Adrenal gland (tissue), 12 donors: ENCODE data around the gene SMAD3. TPM values are rescaled to one million over a fixed set of nuclear protein-coding genes. Genes with fewer than 3 reads are reported as not detected.
"Not testable (repeated sequence)": the region's sequence is repeated elsewhere in the genome, so short reads cannot be mapped to it uniquely, and the experiment has no call there.

Source experiments
- DNase-seq, 7 donors: peaks; one replicate each; pipeline ENCODE4 v3.0.0-alpha.2; 2019 to 2020
- H3K27ac ChIP-seq, 5 donors: fragments of 200-600 bp; sonication (generic) in 4 of 5; 1 replicate in 3 of 5; 2 replicates in 2 of 5; pipeline versions ENCODE4 v1.5.1 to v1.8.0; 2016 to 2020; ENCODE audit warnings: mild to moderate bottlenecking in 1 of 5
- H3K27me3 ChIP-seq: fragments of 200-600 bp; 2 replicates; pipeline ENCODE4 v1.8.0; 2021
- H3K36me3 ChIP-seq, 2 donors: fragments of 200-600 bp; replicated peaks in 1 of 2; 1 replicate in 1 of 2; 2 replicates in 1 of 2; pipeline versions ENCODE4 v1.5.1 to v1.8.0; 2018 to 2022
- H3K4me1 ChIP-seq, 2 donors: fragments of 200-600 bp; replicated peaks in 1 of 2; 1 replicate in 1 of 2; 2 replicates in 1 of 2; pipeline versions ENCODE4 v1.5.1 to v1.8.0; 2018 to 2021
- H3K4me3 ChIP-seq, 4 donors: fragments of 200-600 bp; sonication (generic) in 3 of 4; one replicate each; pipeline ENCODE4 v1.5.1; 2016 to 2018
- H3K9me3 ChIP-seq, 3 donors: fragments of 200-600 bp; sonication (generic) in 1 of 3; replicated peaks in 1 of 3; 1 replicate in 2 of 3; 2 replicates in 1 of 3; pipeline versions ENCODE4 v1.5.1 to v1.8.0; 2016 to 2021
- POLR2A ChIP-seq, 2 donors: fragments of 450-650 bp; IDR thresholded peaks; one replicate each; pipeline ENCODE4 v1.6.1; 2017; ENCODE audit warnings: antibody characterized with exemption in 2 of 2, mild to moderate bottlenecking in 2 of 2, moderate library complexity in 1 of 2
- WGBS, 4 donors: extraction: QIAGEN DNeasy Blood & Tissue Kit in 2 of 4; methylation state at CpG; one replicate each; pipeline versions ENCODE4 v1.1.5 to v1.1.7; 2013 to 2017; 5-methylcytosine and 5-hydroxymethylcytosine counted together
- intact Hi-C, 2 donors: fragments of 100-400 bp; cut with DNase I; formaldehyde crosslinking; loops; one replicate each; pipeline versions ENCODE4 v1.14.1 to v1.15.0; 2022 to 2023
- polyA plus RNA-seq, 3 donors: library from polyadenylated mRNA; stranded (reverse); fragments of 200-250 nt in 2 of 3; fragments of 350-450 nt in 1 of 3; fragmentation: Illumina TruSeq in 1 of 3; extraction: RNeasy Lipid Tissue Mini Kit (QIAGEN cat#74804) in 1 of 3; gene quantifications; one replicate each; pipeline ENCODE4 v1.2.3, GENCODE V29; 2013 to 2014
- total RNA-seq, 9 donors: library from RNA; depleted of rRNA in 4 of 9; stranded (reverse); fragments of >200 nt in 4 of 9; fragments of 120-200 nt in 1 of 9; fragmentation: NEBNext Ultra II Directional in 1 of 9; extraction: Animal tissue kit (Norgen Biotek cat#: 25700) in 1 of 9; gene quantifications; one replicate each; pipeline versions ENCODE4 v1.1.0 to v1.2.4, GENCODE V29; 2013 to 2023
- TF ChIP-seq, protein P1 (sequence below), 6 experiments: fragments of 450-650 bp in 4 of 6; fragments of 200-600 bp in 2 of 6; sonication (generic) in 1 of 6; IDR thresholded peaks; 1 replicate in 5 of 6; 2 replicates in 1 of 6; pipeline versions ENCODE4 v1.5.1 to v1.8.0; 2016 to 2021; ENCODE audit warnings: antibody characterized with exemption in 6 of 6, mild to moderate bottlenecking in 2 of 6, moderate library complexity in 1 of 6
- donor health status: healthy with polysubstance abuse.
- donor health status: Bipolar disorder and iron deficiency.
- donor health status: DM: yes; HTN: yes; CAD: no.
- donor health status: DM: no; HTN: no; CAD: no.
- donor health status: DM: no; HTN: no; CAD: no.
- donor health status: DM: yes; HTN: yes; CAD: no.

The SMAD3 gene
- total and polyA plus RNA-seq, 12 donors, result 6.4 to 92.0 (median 8.0) TPM

DNA sequence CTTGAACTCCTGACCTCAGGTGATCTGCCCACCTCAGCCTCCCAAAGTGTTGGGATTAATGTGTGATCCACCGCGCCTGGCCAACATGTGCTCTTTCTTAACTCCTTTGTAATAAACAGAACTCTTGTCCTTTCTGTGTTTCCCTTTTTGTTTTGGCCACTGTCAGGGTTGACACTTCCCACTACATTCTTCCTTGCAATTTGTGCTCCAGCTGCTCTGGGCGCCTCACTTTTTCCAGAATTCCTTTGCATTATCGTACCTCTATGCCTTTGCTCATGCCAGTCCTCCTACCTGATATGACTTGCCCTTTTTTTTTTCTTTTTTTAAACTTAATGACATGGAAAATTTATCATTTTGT, 38.8 kb upstream of the SMAD3 start:
- H3K36me3 ChIP-seq, result no peaks in the 10 kb centered on the region
- no peak overlapping the region for H3K4me3 ChIP-seq
- TF ChIP-seq POLR2A (IDR thresholded peaks at IDR 0.05), result no peak
- TF ChIP-seq, protein P1, sequence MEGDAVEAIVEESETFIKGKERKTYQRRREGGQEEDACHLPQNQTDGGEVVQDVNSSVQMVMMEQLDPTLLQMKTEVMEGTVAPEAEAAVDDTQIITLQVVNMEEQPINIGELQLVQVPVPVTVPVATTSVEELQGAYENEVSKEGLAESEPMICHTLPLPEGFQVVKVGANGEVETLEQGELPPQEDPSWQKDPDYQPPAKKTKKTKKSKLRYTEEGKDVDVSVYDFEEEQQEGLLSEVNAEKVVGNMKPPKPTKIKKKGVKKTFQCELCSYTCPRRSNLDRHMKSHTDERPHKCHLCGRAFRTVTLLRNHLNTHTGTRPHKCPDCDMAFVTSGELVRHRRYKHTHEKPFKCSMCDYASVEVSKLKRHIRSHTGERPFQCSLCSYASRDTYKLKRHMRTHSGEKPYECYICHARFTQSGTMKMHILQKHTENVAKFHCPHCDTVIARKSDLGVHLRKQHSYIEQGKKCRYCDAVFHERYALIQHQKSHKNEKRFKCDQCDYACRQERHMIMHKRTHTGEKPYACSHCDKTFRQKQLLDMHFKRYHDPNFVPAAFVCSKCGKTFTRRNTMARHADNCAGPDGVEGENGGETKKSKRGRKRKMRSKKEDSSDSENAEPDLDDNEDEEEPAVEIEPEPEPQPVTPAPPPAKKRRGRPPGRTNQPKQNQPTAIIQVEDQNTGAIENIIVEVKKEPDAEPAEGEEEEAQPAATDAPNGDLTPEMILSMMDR (IDR thresholded peaks at IDR 0.05), result no peak
- no peak for DNase-seq
- H3K27ac ChIP-seq, result peak overlapping the region in 3 of 5 donors; percentile 67 to 89 (median 71)
- intact Hi-C loops, result no loop called here
- WGBS, 4 donors, result 55 to 72% (median 65%) methylated on average over 4 of the region's 4 CpGs
- H3K27me3 ChIP-seq, result no peaks in the 10 kb centered on the region
- peaks cover 32 to 40% of the 10 kb centered on the region in 2 donors for H3K4me1 ChIP-seq
- no peaks in the 10 kb centered on the region for H3K9me3 ChIP-seq

DNA sequence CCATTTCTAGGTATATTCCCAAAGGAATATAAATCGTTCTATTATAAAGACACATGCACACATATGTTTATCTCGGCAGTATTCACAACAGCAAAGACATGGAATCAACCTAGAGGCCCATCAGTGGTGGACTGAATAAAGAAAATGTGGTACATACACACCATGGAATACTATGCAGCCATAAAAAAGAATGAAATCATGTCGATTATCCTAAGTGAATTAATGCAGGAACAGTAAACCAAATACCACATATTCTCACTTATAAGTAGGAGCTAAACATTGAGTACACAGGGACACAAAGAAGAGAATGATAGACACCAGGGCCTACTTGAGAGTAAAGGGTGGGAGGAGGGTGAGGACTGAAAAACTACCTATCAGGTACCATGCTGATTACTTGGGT, 37.0 kb upstream of the SMAD3 start:
- DNase-seq, H3K27ac ChIP-seq, H3K36me3 ChIP-seq, intact Hi-C loops, H3K4me3 ChIP-seq, H3K27me3 ChIP-seq, H3K9me3 ChIP-seq: not testable (repeated sequence)
- H3K4me1 ChIP-seq, result peaks cover 32 to 43% of the 10 kb centered on the region in 2 donors
- 89 to 92% (median 90%) methylated on average over 3 of the region's 3 CpGs for WGBS, 4 donors

DNA sequence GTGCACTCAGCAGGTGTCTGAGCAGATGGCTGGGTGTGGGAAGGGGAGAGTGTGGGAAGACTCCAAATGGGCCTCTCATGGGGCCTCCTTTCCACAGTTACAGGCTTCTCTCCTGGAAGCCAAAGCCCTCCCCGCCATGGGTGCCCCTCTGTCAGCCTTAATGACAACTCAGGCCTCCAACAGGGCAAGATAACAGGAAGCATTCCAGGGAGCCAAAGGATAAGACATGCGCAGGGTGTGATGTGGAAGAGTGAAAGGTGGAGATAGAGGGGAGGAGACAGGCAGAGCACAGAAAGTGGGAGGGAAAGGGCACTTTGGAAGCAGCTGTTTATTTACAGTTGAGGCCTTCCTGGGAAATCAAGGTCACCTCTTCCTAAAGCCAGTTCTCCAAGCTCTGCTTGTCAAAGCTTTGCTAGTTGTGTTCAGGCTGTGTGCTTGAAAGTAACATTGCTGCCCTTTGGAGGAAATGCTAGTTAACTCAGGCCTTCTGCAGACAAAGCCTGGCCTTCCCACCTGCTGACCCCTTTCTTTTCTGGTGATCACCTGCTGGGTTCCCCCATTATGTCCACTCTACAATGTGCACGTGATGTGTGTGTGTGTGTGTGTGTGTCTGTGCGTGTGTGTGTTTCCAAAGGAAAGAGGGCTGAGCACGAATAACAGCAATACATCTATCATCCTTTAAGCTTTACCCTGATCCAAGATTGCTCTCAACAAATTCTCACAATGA, 35.2 kb upstream of the SMAD3 start:
- Histone ChIP-seq H3K4me1 (peaks cover 16 to 31% of the 10 kb centered on the region in 2 donors), H3K9me3 (no peaks in the 10 kb centered on the region), H3K4me3 (no peak overlapping the region), H3K36me3 (no peaks in the 10 kb centered on the region), H3K27me3 (no peaks in the 10 kb centered on the region), H3K27ac (no peak overlapping the region)
- no peak for TF ChIP-seq POLR2A (IDR thresholded peaks at IDR 0.05)
- TF ChIP-seq, protein P1 (IDR thresholded peaks at IDR 0.05), result no peak
- intact Hi-C loops, result no loop called here
- DNase-seq, result no peak
- 88 to 93% (median 92%) methylated on average over 5 of the region's 5 CpGs for WGBS, 4 donors

DNA sequence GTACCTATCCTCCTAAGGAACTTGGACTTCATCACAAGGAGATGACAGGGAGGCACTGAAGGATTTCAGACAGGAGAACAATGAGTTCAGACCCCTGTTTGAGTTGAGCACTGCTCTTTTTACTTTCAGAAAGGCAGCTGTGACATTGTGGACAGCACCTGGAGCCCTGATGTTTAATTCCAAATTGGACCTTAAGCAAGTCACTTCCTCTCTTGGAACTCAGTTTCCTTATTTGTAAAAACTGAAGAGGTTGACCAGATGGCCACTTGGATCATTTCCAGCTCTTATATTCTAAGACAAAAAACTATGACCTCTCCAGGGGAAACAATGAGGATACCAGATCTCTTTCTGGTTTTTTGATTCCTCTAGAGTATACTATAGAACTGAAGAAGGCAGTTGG, 34.1 kb upstream of the SMAD3 start:
- no peaks in the 10 kb centered on the region for H3K36me3 ChIP-seq
- intact Hi-C loops, result no loop called here
- H3K4me1 ChIP-seq, result peaks cover 4 to 20% of the 10 kb centered on the region in 2 donors
- no peaks in the 10 kb centered on the region for H3K27me3 ChIP-seq
- H3K9me3 ChIP-seq, result no peaks in the 10 kb centered on the region
- TF ChIP-seq POLR2A (IDR thresholded peaks at IDR 0.05), result no peak
- TF ChIP-seq, protein P1 (IDR thresholded peaks at IDR 0.05), result no peak
- no peak overlapping the region for H3K27ac ChIP-seq
- DNase-seq, result no peak
- no peak overlapping the region for H3K4me3 ChIP-seq

DNA sequence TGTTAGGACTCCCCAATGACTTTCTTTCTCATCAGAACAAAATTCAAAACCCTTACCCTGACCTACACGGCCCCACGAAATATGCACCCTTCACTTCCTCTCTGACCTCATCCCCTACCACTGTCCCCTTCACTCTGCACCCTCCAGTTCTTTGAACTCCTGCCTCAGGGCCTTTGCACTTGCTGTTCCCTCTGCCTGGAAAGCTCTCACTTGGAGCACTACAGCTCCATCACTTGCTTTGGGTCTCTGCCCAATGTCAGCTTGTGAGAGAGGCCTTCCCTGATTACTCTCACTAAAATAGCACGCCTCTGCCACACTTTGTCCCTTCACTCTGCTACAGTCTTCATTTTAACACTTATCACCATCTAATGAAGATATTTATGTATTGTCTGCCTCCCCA, 32.8 kb upstream of the SMAD3 start:
- 83 to 92% (median 90%) methylated on average over 3 of the region's 3 CpGs for WGBS, 4 donors
- Histone ChIP-seq H3K4me1 (peaks cover 0 to 10% of the 10 kb centered on the region in 2 donors), H3K36me3 (no peaks in the 10 kb centered on the region), H3K27ac (no peak overlapping the region), H3K27me3 (no peaks in the 10 kb centered on the region), H3K9me3 (no peaks in the 10 kb centered on the region), H3K4me3 (no peak overlapping the region)
- intact Hi-C loops, result no loop called here
- DNase-seq, result no peak
- no peak for TF ChIP-seq POLR2A (IDR thresholded peaks at IDR 0.05)
